Right kidney (tissue), 1 donor: ENCODE data around the gene PKNOX2.

ENCODE experiments used
- DNase-seq: peaks from one replicate; pipeline ENCODE4 v3.0.0-alpha.2; 2016

The PKNOX2 gene

GRCh38 chr11:125154378-125155099, 10.0 kb upstream of the PKNOX2 start:
- DNase-seq: peak; percentile 51

GRCh38 chr11:125155100-125155444, 9.5 kb upstream of the PKNOX2 start:
- no peak for DNase-seq

- no peak for DNase-seq
These were observed 8.8 kb upstream of the PKNOX2 start for GRCh38 chr11:125155767-125156166.

GRCh38 chr11:125156346-125157117, 8.0 kb upstream of the PKNOX2 start:
- no peak for DNase-seq

GRCh38 chr11:125157118-125157733, 7.3 kb upstream of the PKNOX2 start:
- no peak for DNase-seq

GRCh38 chr11:125157953-125158680, 6.4 kb upstream of the PKNOX2 start:
- DNase-seq: no peak

- DNase-seq: no peak
These were observed 1.8 kb upstream of the PKNOX2 start for GRCh38 chr11:125162743-125163142.

- DNase-seq: no peak
These were observed 1.0 kb upstream of the PKNOX2 start for GRCh38 chr11:125163431-125164063.

GRCh38 chr11:125164091-125164421, 495 bp upstream of the PKNOX2 start:
- DNase-seq: peak; percentile 68

GRCh38 chr11:125165111-125165842, 726 bp downstream of the PKNOX2 start:
- peak; percentile 89 for DNase-seq

- peak; percentile 74 for DNase-seq
These were observed 1.6 kb downstream of the PKNOX2 start for GRCh38 chr11:125165843-125166763.

- no peak for DNase-seq
These were observed 2.3 kb downstream of the PKNOX2 start for GRCh38 chr11:125166764-125167291.

- peak; percentile 80 for DNase-seq
These were observed 2.9 kb downstream of the PKNOX2 start for GRCh38 chr11:125167292-125167953.

GRCh38 chr11:125167954-125168835, 3.6 kb downstream of the PKNOX2 start:
- no peak for DNase-seq

GRCh38 chr11:125168918-125169456, 4.4 kb downstream of the PKNOX2 start:
- no peak for DNase-seq

- peak; percentile 70 for DNase-seq
These were observed 5.5 kb downstream of the PKNOX2 start for GRCh38 chr11:125170001-125170509.

- DNase-seq: no peak
These were observed 6.0 kb downstream of the PKNOX2 start for GRCh38 chr11:125170510-125171031.

GRCh38 chr11:125171974-125172373, 7.4 kb downstream of the PKNOX2 start:
- no peak for DNase-seq
